Stimulated activated CD4-positive, alpha-beta T cell treated with anti-CD3 and anti-CD28 coated beads, Interleukin-15, amount 100 ng/mL, for 48 hours (primary cell): ENCODE data around the gene CCAR1.
A peak's percentile ranks its signal among the peaks of the same experiment; 100 is the strongest.
"Not testable (repeated sequence)": the region's sequence is repeated elsewhere in the genome, so short reads cannot be mapped to it uniquely, and the experiment has no call there.

ENCODE experiments used
- DNase-seq, 2 donors: peaks; one replicate each; pipeline ENCODE4 v3.0.0-alpha.2; 2020; ENCODE audit warnings: low read depth in 2 of 2

Gene CCAR1

GRCh38 chr10:68720793-68721672, at the start of gene CCAR1:
Gene CCAR1, plus strand, starts transcription at chr10:68721239. Its CDS starts 1,266 bp downstream, at chr10:68722505.
- DNase-seq: peak; percentile 95 to 96

- DNase-seq: no peak
Observed at GRCh38 chr10:68684413-68684812, 36.6 kb upstream of the CCAR1 start.

- DNase-seq: no peak
Observed at GRCh38 chr10:68696018-68696417, 25.0 kb upstream of the CCAR1 start.

GRCh38 chr10:68697106-68697505, 23.9 kb upstream of the CCAR1 start:
- no peak for DNase-seq

- DNase-seq: no peak
Observed at GRCh38 chr10:68700197-68700596, 20.8 kb upstream of the CCAR1 start.

GRCh38 chr10:68705548-68705947, 15.5 kb upstream of the CCAR1 start:
- DNase-seq: no peak

GRCh38 chr10:68708987-68709386, 12.1 kb upstream of the CCAR1 start:
- DNase-seq: not testable (repeated sequence)

- DNase-seq: not testable (repeated sequence)
Observed at GRCh38 chr10:68713065-68713464, 8.0 kb upstream of the CCAR1 start.

GRCh38 chr10:68717435-68717834, 3.6 kb upstream of the CCAR1 start:
- DNase-seq: no peak

GRCh38 chr10:68721673-68722335, 765 bp downstream of the CCAR1 start:
- DNase-seq: no peak

GRCh38 chr10:68725016-68725415, 4.0 kb downstream of the CCAR1 start:
- no peak for DNase-seq

- no peak for DNase-seq
Observed at GRCh38 chr10:68727146-68727545, 6.1 kb downstream of the CCAR1 start.

GRCh38 chr10:68732651-68733050, 11.6 kb downstream of the CCAR1 start:
- no peak for DNase-seq

- no peak for DNase-seq
Observed at GRCh38 chr10:68734349-68734748, 13.3 kb downstream of the CCAR1 start.

- no peak for DNase-seq
Observed at GRCh38 chr10:68735119-68735518, 14.1 kb downstream of the CCAR1 start.

GRCh38 chr10:68735739-68736138, 14.7 kb downstream of the CCAR1 start:
- DNase-seq: not testable (repeated sequence)

GRCh38 chr10:68740676-68741075, 19.6 kb downstream of the CCAR1 start:
- DNase-seq: not testable (repeated sequence)

GRCh38 chr10:68742397-68742796, 21.4 kb downstream of the CCAR1 start:
- no peak for DNase-seq

- DNase-seq: no peak
Observed at GRCh38 chr10:68752711-68753350, 31.8 kb downstream of the CCAR1 start.

GRCh38 chr10:68756246-68756645, 35.2 kb downstream of the CCAR1 start:
- DNase-seq: no peak

- DNase-seq: no peak
Observed at GRCh38 chr10:68756766-68757165, 35.7 kb downstream of the CCAR1 start.

GRCh38 chr10:68759223-68759863, 38.3 kb downstream of the CCAR1 start:
- no peak for DNase-seq
